ENCODE results near the gene SPATA16.

The SPATA16 gene

DNA sequence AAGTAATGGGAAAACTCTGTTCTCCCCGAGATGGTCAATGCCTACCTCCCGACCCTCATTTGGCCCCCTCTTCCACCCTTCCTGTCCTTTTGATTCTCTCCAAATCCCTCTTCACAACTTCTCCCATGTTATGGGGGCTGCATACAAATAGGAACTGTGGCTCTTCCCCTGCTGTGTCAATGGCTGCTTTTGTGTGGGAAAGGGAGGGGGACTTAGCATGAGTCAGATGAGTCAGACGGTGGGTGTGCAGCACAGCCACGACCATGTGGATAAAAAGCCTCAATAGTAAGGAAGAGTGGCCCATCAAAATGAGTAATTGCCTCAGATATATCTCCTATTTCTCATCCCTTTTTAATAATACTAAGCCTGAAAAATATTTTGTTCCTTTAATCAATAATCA is 31.9 kb downstream of the SPATA16 start:
- Histone ChIP-seq H3K4me3 (ENCODE audit: insufficient read depth, low read depth, low read length, poor library complexity, severe bottlenecking) (no peak overlapping the region), H3K27ac (ENCODE audit: insufficient read depth, low read length, poor library complexity, severe bottlenecking) (no peak overlapping the region), H3K36me3 (ENCODE audit: control insufficient read depth, insufficient read depth, low read length) (no peaks in the 10 kb centered on the region), H3K4me1 (ENCODE audit: control insufficient read depth, insufficient read depth, low read length, poor library complexity, severe bottlenecking) (no peaks in the 10 kb centered on the region), H3K27me3 (replicated peaks; ENCODE audit: control insufficient read depth, insufficient read depth, low read length, poor library complexity, severe bottlenecking) (no peaks in the 10 kb centered on the region), H3K9me3 (ENCODE audit: control insufficient read depth, low read length) (no peaks in the 10 kb centered on the region)
- no peak for DNase-seq

DNA sequence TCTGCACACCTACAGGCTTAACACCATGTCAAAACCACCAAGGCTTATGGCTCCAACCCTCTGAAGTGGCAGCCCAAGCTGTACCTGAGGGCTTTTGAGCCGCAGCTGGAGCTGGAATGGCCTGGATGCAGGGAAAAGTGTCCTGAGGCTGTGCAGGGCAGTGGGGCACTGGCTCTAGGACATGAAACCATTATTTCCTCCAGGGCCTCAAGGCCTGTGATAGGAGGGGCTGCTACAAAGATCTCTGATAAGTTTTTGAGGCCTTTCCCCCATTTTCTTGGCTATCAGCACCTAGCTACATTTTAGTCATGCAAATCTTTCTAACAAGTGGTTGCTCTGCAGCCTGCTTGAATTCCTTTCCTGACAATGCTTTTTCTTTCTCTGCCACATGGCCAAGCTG is 37.6 kb downstream of the SPATA16 start:
- no peaks in the 10 kb centered on the region for H3K27me3 ChIP-seq (replicated peaks; ENCODE audit: control insufficient read depth, insufficient read depth, low read length, poor library complexity, severe bottlenecking)
- H3K36me3 ChIP-seq (ENCODE audit: control insufficient read depth, insufficient read depth, low read length) = no peaks in the 10 kb centered on the region
- H3K27ac ChIP-seq (ENCODE audit: insufficient read depth, low read length, poor library complexity, severe bottlenecking) = no peak overlapping the region
- H3K4me3 ChIP-seq (ENCODE audit: insufficient read depth, low read depth, low read length, poor library complexity, severe bottlenecking) = no peak overlapping the region
- H3K9me3 ChIP-seq (ENCODE audit: control insufficient read depth, low read length) = no peaks in the 10 kb centered on the region
- H3K4me1 ChIP-seq (ENCODE audit: control insufficient read depth, insufficient read depth, low read length, poor library complexity, severe bottlenecking) = no peaks in the 10 kb centered on the region
- no peak for DNase-seq

DNA sequence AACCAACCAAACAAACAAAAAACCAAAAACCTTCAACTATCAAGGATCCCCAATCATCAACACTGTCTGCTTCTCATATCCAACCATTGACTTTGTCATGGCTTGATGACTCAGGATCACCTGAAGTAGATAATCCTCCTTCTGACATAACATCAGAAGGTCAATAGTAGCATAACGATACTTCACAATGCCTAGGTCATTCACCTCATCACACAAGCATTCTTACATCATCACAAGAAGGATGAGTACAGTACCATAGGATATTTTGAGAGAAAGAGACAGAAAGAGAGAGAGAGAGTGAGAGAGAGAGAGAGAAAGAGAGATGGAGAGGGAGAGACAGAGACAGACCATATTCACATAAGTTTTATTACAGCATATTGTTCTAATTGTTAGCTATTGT is 42.1 kb downstream of the SPATA16 start:
- H3K9me3 ChIP-seq (ENCODE audit: control insufficient read depth, low read length) = no peaks in the 10 kb centered on the region
- no peaks in the 10 kb centered on the region for H3K4me1 ChIP-seq (ENCODE audit: control insufficient read depth, insufficient read depth, low read length, poor library complexity, severe bottlenecking)
- no peak for DNase-seq
- H3K27ac ChIP-seq (ENCODE audit: insufficient read depth, low read length, poor library complexity, severe bottlenecking) = no peak overlapping the region
- H3K36me3 ChIP-seq (ENCODE audit: control insufficient read depth, insufficient read depth, low read length) = no peaks in the 10 kb centered on the region
- no peak overlapping the region for H3K4me3 ChIP-seq (ENCODE audit: insufficient read depth, low read depth, low read length, poor library complexity, severe bottlenecking)
- H3K27me3 ChIP-seq (replicated peaks; ENCODE audit: control insufficient read depth, insufficient read depth, low read length, poor library complexity, severe bottlenecking) = no peaks in the 10 kb centered on the region

DNA sequence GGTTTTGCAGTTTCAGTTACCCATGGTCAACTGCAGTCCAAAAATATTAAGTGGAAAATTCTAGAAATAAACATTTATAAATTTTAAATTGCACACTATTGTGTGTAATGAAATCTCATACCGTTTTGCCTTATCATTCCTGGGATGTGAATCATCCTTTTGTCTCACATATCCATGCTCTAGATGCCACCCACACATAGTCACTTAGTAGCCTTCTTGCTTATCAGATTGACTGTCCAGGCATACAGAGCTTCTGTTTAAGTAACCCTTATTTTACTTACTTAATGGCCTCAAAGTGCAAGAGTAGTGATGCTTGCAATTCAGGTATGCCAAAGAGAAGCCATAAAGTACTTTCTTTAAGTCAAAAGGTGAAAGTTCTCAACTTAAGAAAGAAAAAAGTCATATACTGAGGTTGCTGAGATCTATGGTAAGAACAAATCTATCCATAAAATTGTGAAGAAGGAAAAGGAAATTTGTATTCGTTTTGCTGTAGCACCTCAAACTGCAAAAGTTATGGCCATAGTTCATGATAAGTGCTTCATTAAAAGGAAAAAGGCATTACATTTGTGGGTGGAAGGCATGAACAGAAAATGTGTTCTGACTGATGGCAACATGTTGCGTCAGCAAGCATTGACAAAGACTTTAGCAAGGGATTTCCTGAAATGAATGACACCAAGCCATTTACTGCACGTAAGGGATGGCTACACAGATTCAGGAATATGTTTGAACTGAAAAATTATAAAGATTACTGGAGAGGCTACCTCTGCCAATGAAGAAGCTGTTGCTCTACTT is 43.8 kb downstream of the SPATA16 start:
- H3K9me3 ChIP-seq (ENCODE audit: control insufficient read depth, low read length) = no peaks in the 10 kb centered on the region
- H3K4me1 ChIP-seq (ENCODE audit: control insufficient read depth, insufficient read depth, low read length, poor library complexity, severe bottlenecking) = no peaks in the 10 kb centered on the region
- DNase-seq = no peak
- no peak overlapping the region for H3K4me3 ChIP-seq (ENCODE audit: insufficient read depth, low read depth, low read length, poor library complexity, severe bottlenecking)
- no peak overlapping the region for H3K27ac ChIP-seq (ENCODE audit: insufficient read depth, low read length, poor library complexity, severe bottlenecking)
- H3K27me3 ChIP-seq (replicated peaks; ENCODE audit: control insufficient read depth, insufficient read depth, low read length, poor library complexity, severe bottlenecking) = no peaks in the 10 kb centered on the region
- H3K36me3 ChIP-seq (ENCODE audit: control insufficient read depth, insufficient read depth, low read length) = no peaks in the 10 kb centered on the region

DNA sequence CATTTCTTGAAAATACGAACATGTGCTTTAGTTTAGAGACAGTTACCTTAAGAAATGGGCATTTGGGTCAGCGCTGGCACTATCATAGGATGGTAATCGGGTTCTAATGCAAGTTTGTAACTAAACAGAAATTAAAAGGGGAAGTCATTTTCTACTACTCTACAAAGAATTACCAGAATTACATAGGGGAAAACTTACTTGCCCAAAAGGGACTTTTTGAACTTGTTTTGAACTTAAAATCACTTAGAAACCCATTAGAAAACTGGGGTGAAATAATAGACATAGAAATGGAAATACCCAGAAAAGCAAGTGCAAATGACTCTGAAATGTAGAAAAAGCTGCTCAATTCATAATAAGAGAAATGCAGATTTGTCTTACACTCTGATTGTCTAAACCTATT is 44.9 kb downstream of the SPATA16 start:
- DNase-seq = no peak
- H3K27ac ChIP-seq (ENCODE audit: insufficient read depth, low read length, poor library complexity, severe bottlenecking) = no peak overlapping the region

DNA sequence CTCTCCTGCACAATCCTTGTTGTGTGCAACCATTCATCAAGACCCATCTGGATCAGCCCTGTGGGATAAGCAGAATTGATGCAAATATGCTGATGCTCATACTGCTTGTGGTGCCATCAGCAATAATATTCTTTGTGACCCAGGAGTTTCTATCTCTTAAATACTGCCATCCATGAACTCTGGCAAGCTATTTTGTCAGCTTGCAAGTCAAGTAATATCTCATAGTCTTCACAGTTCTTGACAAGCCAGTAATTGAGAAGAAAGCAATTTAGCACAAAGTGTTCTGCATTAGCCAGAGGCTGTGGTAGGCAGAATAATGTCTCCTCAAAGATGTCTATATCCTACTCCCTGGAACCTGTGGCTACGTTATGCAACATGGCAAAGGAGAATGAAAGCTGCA is 49.0 kb downstream of the SPATA16 start:
- Histone ChIP-seq H3K9me3 (ENCODE audit: control insufficient read depth, low read length) (no peaks in the 10 kb centered on the region), H3K27me3 (replicated peaks; ENCODE audit: control insufficient read depth, insufficient read depth, low read length, poor library complexity, severe bottlenecking) (no peaks in the 10 kb centered on the region)
- no peak for DNase-seq

More for the DNA sequence above, 44.9 kb downstream of the SPATA16 start:
- Histone ChIP-seq H3K9me3 (ENCODE audit: control insufficient read depth, low read length) (no peaks in the 10 kb centered on the region), H3K4me1 (ENCODE audit: control insufficient read depth, insufficient read depth, low read length, poor library complexity, severe bottlenecking) (no peaks in the 10 kb centered on the region), H3K4me3 (ENCODE audit: insufficient read depth, low read depth, low read length, poor library complexity, severe bottlenecking) (no peak overlapping the region), H3K27me3 (replicated peaks; ENCODE audit: control insufficient read depth, insufficient read depth, low read length, poor library complexity, severe bottlenecking) (no peaks in the 10 kb centered on the region), H3K36me3 (ENCODE audit: control insufficient read depth, insufficient read depth, low read length) (no peaks in the 10 kb centered on the region)

DNA sequence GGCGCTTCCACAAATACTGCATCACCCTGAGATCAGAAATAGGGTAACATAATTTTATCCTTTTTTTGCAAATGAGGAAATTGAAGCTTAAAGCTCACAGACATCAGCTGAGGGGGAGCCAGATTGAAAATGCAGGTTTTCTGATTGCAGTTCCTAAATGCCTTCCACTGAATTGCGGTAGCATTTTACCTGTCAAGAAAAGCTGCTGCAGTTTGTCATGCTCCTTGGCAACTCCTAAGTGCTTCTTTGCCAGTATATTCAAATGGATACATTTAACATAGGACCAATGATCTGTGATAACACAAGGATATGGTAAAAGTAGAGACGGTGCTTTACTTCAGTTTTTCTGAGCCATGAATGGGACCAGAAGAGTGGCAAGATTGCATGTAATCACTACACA is 50.5 kb downstream of the SPATA16 start:
- H3K27me3 ChIP-seq (replicated peaks; ENCODE audit: control insufficient read depth, insufficient read depth, low read length, poor library complexity, severe bottlenecking) = no peaks in the 10 kb centered on the region
- DNase-seq = no peak
- H3K4me3 ChIP-seq (ENCODE audit: insufficient read depth, low read depth, low read length, poor library complexity, severe bottlenecking) = no peak overlapping the region
- H3K36me3 ChIP-seq (ENCODE audit: control insufficient read depth, insufficient read depth, low read length) = no peaks in the 10 kb centered on the region
- no peaks in the 10 kb centered on the region for H3K4me1 ChIP-seq (ENCODE audit: control insufficient read depth, insufficient read depth, low read length, poor library complexity, severe bottlenecking)
- H3K9me3 ChIP-seq (ENCODE audit: control insufficient read depth, low read length) = no peaks in the 10 kb centered on the region
- H3K27ac ChIP-seq (ENCODE audit: insufficient read depth, low read length, poor library complexity, severe bottlenecking) = no peak overlapping the region

More for the DNA sequence above, 49.0 kb downstream of the SPATA16 start:
- no peak overlapping the region for H3K27ac ChIP-seq (ENCODE audit: insufficient read depth, low read length, poor library complexity, severe bottlenecking)
- no peaks in the 10 kb centered on the region for H3K36me3 ChIP-seq (ENCODE audit: control insufficient read depth, insufficient read depth, low read length)
- H3K4me3 ChIP-seq (ENCODE audit: insufficient read depth, low read depth, low read length, poor library complexity, severe bottlenecking) = no peak overlapping the region
- H3K4me1 ChIP-seq (ENCODE audit: control insufficient read depth, insufficient read depth, low read length, poor library complexity, severe bottlenecking) = no peaks in the 10 kb centered on the region

DNA sequence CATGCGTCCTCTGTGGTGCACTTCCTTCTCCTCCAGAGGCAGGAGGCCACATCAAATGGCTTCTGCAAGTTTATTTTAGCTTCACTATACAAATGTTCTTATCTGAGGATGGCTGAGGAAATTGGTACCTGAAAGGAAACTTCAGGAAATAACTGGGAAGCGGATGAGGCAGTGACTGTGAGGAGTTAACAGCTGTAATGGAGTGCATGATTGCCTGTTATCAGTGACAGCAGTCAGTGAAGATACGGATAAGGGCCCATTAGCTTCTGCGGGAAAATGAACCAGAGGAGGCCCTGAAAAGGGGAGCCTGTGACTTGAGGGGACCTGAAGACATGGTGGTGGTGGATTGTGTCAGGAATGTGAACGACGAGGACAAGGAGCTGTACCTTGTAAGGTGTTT is 51.8 kb downstream of the SPATA16 start:
- no peak for DNase-seq
- H3K36me3 ChIP-seq (ENCODE audit: control insufficient read depth, insufficient read depth, low read length) = no peaks in the 10 kb centered on the region
- H3K27me3 ChIP-seq (replicated peaks; ENCODE audit: control insufficient read depth, insufficient read depth, low read length, poor library complexity, severe bottlenecking) = no peaks in the 10 kb centered on the region
- H3K4me1 ChIP-seq (ENCODE audit: control insufficient read depth, insufficient read depth, low read length, poor library complexity, severe bottlenecking) = no peaks in the 10 kb centered on the region
- no peak overlapping the region for H3K27ac ChIP-seq (ENCODE audit: insufficient read depth, low read length, poor library complexity, severe bottlenecking)
- H3K4me3 ChIP-seq (ENCODE audit: insufficient read depth, low read depth, low read length, poor library complexity, severe bottlenecking) = no peak overlapping the region
- no peaks in the 10 kb centered on the region for H3K9me3 ChIP-seq (ENCODE audit: control insufficient read depth, low read length)

DNA sequence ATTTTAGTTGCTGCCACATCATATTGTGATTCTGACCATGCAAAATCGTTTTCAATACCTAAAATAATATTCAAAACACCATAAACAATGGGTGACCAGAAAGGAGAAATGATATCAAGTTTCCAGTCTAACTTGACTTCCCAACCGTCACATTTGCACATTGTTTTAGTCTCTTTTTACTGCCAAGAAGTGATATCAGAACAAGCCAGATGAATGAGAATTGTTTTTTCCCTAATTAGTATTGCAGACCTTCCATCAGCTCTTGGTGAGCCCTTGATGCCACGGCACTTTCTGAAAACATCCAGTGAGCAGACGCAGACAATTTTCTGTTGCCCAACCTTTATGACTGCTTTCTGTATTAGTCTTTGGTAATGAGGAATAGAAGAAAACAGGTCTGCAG is 62.5 kb downstream of the SPATA16 start:
- DNase-seq = no peak
- H3K9me3 ChIP-seq (ENCODE audit: control insufficient read depth, low read length) = no peaks in the 10 kb centered on the region
- H3K36me3 ChIP-seq (ENCODE audit: control insufficient read depth, insufficient read depth, low read length) = no peaks in the 10 kb centered on the region
- H3K27ac ChIP-seq (ENCODE audit: insufficient read depth, low read length, poor library complexity, severe bottlenecking) = no peak overlapping the region
- H3K27me3 ChIP-seq (replicated peaks; ENCODE audit: control insufficient read depth, insufficient read depth, low read length, poor library complexity, severe bottlenecking) = no peaks in the 10 kb centered on the region
- no peak overlapping the region for H3K4me3 ChIP-seq (ENCODE audit: insufficient read depth, low read depth, low read length, poor library complexity, severe bottlenecking)
- H3K4me1 ChIP-seq (ENCODE audit: control insufficient read depth, insufficient read depth, low read length, poor library complexity, severe bottlenecking) = no peaks in the 10 kb centered on the region

DNA sequence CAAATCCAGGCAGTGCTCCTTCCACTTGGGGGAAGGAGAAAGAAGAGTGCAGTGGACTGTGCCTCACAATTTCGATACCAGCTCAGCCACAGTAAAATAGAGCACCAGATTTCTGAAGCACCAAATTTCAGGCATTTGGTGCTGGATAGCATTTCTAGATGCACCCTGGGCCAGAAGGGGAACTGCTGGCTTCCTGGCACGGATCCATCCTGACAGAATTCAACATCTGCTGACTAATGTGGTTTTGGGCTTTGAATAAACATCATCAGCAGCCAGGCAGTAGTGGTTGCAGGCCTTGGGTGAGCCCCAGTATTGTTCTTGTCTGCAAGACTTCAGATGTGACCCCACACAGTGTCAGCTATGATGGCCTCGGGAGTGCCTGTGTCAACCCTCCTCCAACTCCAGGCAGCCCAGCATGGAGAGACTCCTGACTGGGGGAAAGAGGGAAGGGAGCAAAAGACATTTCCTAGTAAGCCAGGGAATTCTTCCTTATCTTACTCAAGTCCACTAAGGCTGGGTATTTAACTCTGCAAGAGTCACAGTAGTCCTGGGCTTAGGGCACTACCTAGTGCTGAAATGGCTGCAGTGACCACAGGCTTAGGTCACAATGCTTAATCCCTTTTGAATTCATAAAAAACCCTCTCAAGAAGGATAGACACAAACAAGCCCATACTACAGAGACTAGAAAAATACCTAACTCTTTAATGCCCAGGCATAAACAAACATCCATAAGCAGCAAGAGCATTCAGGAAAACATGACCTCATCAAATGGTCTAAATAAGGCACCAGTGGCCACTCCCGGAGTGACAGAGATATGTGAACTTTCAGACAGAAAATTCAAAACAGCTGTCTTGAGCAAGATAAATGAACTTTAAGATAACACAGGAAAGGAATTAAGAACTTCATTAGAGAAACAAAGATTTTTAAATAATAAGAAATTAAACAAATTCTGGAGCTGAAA is 74.7 kb downstream of the SPATA16 start:
- H3K4me1 ChIP-seq (ENCODE audit: control insufficient read depth, insufficient read depth, low read length, poor library complexity, severe bottlenecking) = no peaks in the 10 kb centered on the region
- H3K4me3 ChIP-seq (ENCODE audit: insufficient read depth, low read depth, low read length, poor library complexity, severe bottlenecking) = no peak overlapping the region
- H3K9me3 ChIP-seq (ENCODE audit: control insufficient read depth, low read length) = no peaks in the 10 kb centered on the region
- H3K27me3 ChIP-seq (replicated peaks; ENCODE audit: control insufficient read depth, insufficient read depth, low read length, poor library complexity, severe bottlenecking) = no peaks in the 10 kb centered on the region
- no peak overlapping the region for H3K27ac ChIP-seq (ENCODE audit: insufficient read depth, low read length, poor library complexity, severe bottlenecking)
- no peak for DNase-seq
- no peaks in the 10 kb centered on the region for H3K36me3 ChIP-seq (ENCODE audit: control insufficient read depth, insufficient read depth, low read length)
